K562 treated with DMSO at 1 percent for 12 hours (cell line): Measurements from ENCODE around the gene PGBD1. TPM values are rescaled to one million over a fixed set of nuclear protein-coding genes. Genes with fewer than 3 reads are reported as not detected.

Experiments used
- total RNA-seq: library from RNA; unstranded; fragments of 300-600 nt; gene quantifications from 2 replicates; pipeline ENCODE4 v1.2.3, GENCODE V29; 2022; ENCODE audit not compliant: insufficient read depth

PGBD1 gene
- 7.6 and 14.5 TPM in 2 replicates for total RNA-seq

GRCh38 chr6:28281288-28282064, at the start of gene PGBD1:
Gene PGBD1 (plus strand): TSS chr6:28281572. CDS start chr6:28283814, 2,242 bp downstream.

GRCh38 chr6:28252009-28252975, 29.1 kb upstream of the PGBD1 start, which contains the start of gene ZKSCAN4:
Gene ZKSCAN4 (minus strand): TSS chr6:28252269. CDS start chr6:28251980, 289 bp downstream.

GRCh38 chr6:28258877-28259777, 22.2 kb upstream of the PGBD1 start, which contains the start of gene NKAPL:
Gene NKAPL (plus strand): TSS chr6:28259297. CDS start chr6:28259372, 75 bp downstream.

GRCh38 chr6:28266962-28267694, 14.2 kb upstream of the PGBD1 start, which contains the start of gene ZSCAN26:
Gene ZSCAN26 (plus strand): TSS chr6:28267143. CDS start chr6:28271920, 4,777 bp downstream.

GRCh38 chr6:28335564-28336283, 54.4 kb downstream of the PGBD1 start, which contains the start of gene ZSCAN31:
Gene ZSCAN31 (minus strand): TSS chr6:28336148. CDS start chr6:28329683, 6,465 bp downstream.

DNA sequence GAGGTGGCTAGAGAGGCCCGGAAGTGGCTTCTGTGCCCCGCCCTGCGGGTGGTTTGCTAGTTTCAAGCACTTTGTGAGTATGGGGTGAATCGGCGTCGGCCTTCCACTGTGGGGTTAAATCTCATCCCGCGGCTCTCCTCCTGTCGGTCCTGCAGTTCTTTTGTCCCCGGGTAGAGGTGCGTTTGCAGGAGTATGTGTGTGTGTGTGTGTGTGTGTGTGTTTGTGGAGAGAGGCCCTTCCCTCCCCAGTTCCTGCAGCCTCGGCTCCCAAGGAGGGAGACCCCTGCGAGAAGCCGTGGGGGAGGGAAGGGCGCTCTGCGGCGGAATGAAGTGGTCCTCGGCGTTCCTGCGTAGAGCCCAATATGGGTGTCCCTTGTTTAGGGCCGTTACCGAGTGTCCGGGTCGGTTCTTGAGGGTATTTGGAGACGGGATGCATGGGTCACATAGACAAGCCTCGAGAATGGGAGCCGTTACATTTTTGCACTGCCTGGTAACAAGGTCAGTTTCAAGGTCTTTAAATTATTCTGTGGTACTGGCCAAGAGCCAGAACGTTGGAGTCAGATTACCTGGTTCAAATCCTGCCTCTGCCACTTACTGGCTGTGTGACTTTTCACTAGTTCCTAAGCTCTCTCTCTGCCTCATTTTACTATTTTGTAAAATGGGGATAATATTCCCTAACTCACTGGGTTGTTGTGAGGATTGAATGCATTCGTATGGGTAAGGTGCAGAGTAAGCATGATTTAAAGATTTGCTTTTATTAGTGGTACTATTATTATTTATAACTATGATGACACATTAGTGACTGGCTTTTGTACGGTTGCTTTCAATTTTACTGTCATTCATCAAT, 68.7 kb downstream of the PGBD1 start, which contains the start of gene ZKSCAN3:
Gene ZKSCAN3, plus strand, starts transcription at position 56 of the 846 bp plus-strand sequence. CDS start 9,640 bp downstream, outside the sequence.

Other genes starting within 250 kb of the PGBD1 start
- 3.2 and 4.5 TPM in 2 replicates for gene ZNF165, start 201.0 kb upstream of the PGBD1 start, total RNA-seq
- not detected in 2 replicates for gene ZSCAN16, start 157.0 kb upstream of the PGBD1 start, total RNA-seq
- 3.5 and 28.3 TPM in 2 replicates for gene ZKSCAN8, start 139.7 kb upstream of the PGBD1 start, total RNA-seq
- gene ZSCAN9, start 56.3 kb upstream of the PGBD1 start, total RNA-seq, result 13.6 and 25.6 TPM in 2 replicates
- 6.5 and 9.5 TPM in 2 replicates for gene ZKSCAN4, start 29.3 kb upstream of the PGBD1 start, total RNA-seq
- not detected in 2 replicates for gene NKAPL, start 22.3 kb upstream of the PGBD1 start, total RNA-seq
- 4.7 and 7.2 TPM in 2 replicates for gene ZSCAN26, start 14.4 kb upstream of the PGBD1 start, total RNA-seq
- gene ZSCAN31, start 54.6 kb downstream of the PGBD1 start, total RNA-seq, result 2.8 and 10.9 TPM in 2 replicates
- 3.3 and 8.7 TPM in 2 replicates for gene ZKSCAN3, start 68.4 kb downstream of the PGBD1 start, total RNA-seq
- 2.5 and 7.8 TPM in 2 replicates for gene ZSCAN12, start 118.2 kb downstream of the PGBD1 start, total RNA-seq
- not detected in 2 replicates for gene ZSCAN23, start 161.9 kb downstream of the PGBD1 start, total RNA-seq
- gene GPX6, start 234.2 kb downstream of the PGBD1 start, total RNA-seq, result not detected in 2 replicates
- gene GPX5, start 244.3 kb downstream of the PGBD1 start, total RNA-seq, result 1.2 and 5.1 TPM in 2 replicates